Hematopoietic multipotent progenitor cell (in vitro differentiated cells): ENCODE data around the gene KAZN. TPM values are rescaled to one million over a fixed set of nuclear protein-coding genes. Genes with fewer than 3 reads are reported as not detected.

Experiments used
- DNase-seq, 3 donors: peaks; one replicate each; pipeline ENCODE4 v3.0.0-alpha.2; 2011 to 2015; ENCODE audit warnings: low read depth in 2 of 3, low spot score in 2 of 3
- total RNA-seq: library from RNA; depleted of rRNA; stranded (reverse); fragments of >200 nt; gene quantifications from one replicate; pipeline ENCODE4 v1.2.3, GENCODE V29; 2012

The KAZN gene
- total RNA-seq, 1 donor: 0.54 TPM

- DNase-seq: no peak
These were observed 541.3 kb downstream of the KAZN start for GRCh38 chr1:15139654-15140350.

- DNase-seq: peak in 2 of 3 donors; percentile 93 to 98
These were observed 543.6 kb downstream of the KAZN start for GRCh38 chr1:15141935-15142539.

GRCh38 chr1:15145327-15145726 is 546.8 kb downstream of the KAZN start:
- DNase-seq: no peak

GRCh38 chr1:15146142-15146680 is 547.7 kb downstream of the KAZN start:
- DNase-seq: no peak

GRCh38 chr1:15146971-15147376 is 548.5 kb downstream of the KAZN start:
- DNase-seq: no peak

- DNase-seq: no peak
These were observed 549.5 kb downstream of the KAZN start for GRCh38 chr1:15148004-15148403.

GRCh38 chr1:15148475-15148874 is 550.0 kb downstream of the KAZN start:
- DNase-seq: no peak

GRCh38 chr1:15148941-15149340 is 550.5 kb downstream of the KAZN start:
- no peak for DNase-seq

- DNase-seq: no peak
These were observed 551.9 kb downstream of the KAZN start for GRCh38 chr1:15150376-15150775.

GRCh38 chr1:15151377-15151806 is 552.9 kb downstream of the KAZN start:
- no peak for DNase-seq

GRCh38 chr1:15151871-15152270 is 553.4 kb downstream of the KAZN start:
- DNase-seq: no peak

GRCh38 chr1:15152318-15153183 is 554.1 kb downstream of the KAZN start:
- peak in 2 of 3 donors; percentile 48 to 50 for DNase-seq

GRCh38 chr1:15153184-15153841 is 554.8 kb downstream of the KAZN start, which contains the start of gene TMEM51:
Gene TMEM51 (plus strand): TSS chr1:15153747. CDS start chr1:15215088, 61,341 bp downstream.
- DNase-seq: peak in 1 of 3 donors; percentile 35

- DNase-seq: peak in 1 of 3 donors; percentile 55
These were observed 555.5 kb downstream of the KAZN start for GRCh38 chr1:15153842-15154479.

- DNase-seq: no peak
These were observed 556.1 kb downstream of the KAZN start for GRCh38 chr1:15154480-15155036.

- DNase-seq: no peak
These were observed 556.7 kb downstream of the KAZN start for GRCh38 chr1:15155191-15155590.

GRCh38 chr1:15155888-15156741 is 557.6 kb downstream of the KAZN start:
- DNase-seq: peak in 1 of 3 donors; percentile 52

GRCh38 chr1:15156807-15157380 is 558.4 kb downstream of the KAZN start:
- no peak for DNase-seq
